ENCODE data around the gene BBC3.

DNA sequence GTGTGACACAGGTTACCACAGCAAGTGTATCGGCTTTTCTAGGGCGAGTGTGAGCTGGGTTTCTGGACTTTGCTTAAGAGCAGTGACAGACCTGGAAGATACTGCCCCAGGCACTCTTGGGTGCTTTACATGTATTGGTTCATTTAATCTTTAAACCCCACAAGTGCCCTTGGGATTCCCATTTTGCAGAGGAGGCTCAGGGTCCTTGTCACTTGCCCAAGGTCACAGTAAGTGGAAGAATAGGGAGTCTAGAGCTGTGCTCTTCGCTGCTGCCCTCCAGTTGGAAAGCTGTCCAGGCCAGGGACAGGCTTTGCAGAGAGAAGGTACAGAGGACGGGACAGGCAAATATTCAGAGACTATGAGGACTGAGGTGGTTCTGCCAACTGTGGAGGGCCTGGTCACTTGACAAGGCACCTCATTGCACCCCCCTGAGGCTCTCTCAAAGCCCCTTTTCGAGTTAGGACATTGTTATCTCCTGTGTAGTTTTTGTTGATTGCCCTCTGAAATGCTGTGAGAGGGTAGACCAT is 42.4 kb downstream of the BBC3 start:
- TF ChIP-seq, protein P1, sequence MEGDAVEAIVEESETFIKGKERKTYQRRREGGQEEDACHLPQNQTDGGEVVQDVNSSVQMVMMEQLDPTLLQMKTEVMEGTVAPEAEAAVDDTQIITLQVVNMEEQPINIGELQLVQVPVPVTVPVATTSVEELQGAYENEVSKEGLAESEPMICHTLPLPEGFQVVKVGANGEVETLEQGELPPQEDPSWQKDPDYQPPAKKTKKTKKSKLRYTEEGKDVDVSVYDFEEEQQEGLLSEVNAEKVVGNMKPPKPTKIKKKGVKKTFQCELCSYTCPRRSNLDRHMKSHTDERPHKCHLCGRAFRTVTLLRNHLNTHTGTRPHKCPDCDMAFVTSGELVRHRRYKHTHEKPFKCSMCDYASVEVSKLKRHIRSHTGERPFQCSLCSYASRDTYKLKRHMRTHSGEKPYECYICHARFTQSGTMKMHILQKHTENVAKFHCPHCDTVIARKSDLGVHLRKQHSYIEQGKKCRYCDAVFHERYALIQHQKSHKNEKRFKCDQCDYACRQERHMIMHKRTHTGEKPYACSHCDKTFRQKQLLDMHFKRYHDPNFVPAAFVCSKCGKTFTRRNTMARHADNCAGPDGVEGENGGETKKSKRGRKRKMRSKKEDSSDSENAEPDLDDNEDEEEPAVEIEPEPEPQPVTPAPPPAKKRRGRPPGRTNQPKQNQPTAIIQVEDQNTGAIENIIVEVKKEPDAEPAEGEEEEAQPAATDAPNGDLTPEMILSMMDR (conservative IDR thresholded peaks at IDR 0.05; ENCODE audit: low read depth in 2 of 2), result no peak
- TF ChIP-seq STAT1 (IDR thresholded peaks at IDR 0.05; ENCODE audit: unreplicated experiment), result no peak

Measured in GM23338 (cell line).